GM18909 (cell line): ENCODE measurements around the gene PCCA.
A peak's percentile ranks its signal among the peaks of the same experiment; 100 is the strongest.
"Not testable (repeated sequence)": the region's sequence is repeated elsewhere in the genome, so short reads cannot be mapped to it uniquely, and the experiment has no call there.

ENCODE experiments used
- ATAC-seq: cut with Tn5 transposase; IDR thresholded peaks from one replicate; pipeline ENCODE4 v1.9.1; 2021; ENCODE audit warnings: mild to moderate bottlenecking; ENCODE audit not compliant: unreplicated experiment, poor library complexity

PCCA gene

GRCh38 chr13:100230769-100231149 is 141.9 kb downstream of the PCCA start:
- ATAC-seq, result no peak

GRCh38 chr13:100231176-100231575 is 142.3 kb downstream of the PCCA start:
- ATAC-seq, result no peak

GRCh38 chr13:100234006-100234405 is 145.1 kb downstream of the PCCA start:
- ATAC-seq, result no peak

- ATAC-seq, result peak; percentile 40
These were observed 145.7 kb downstream of the PCCA start for GRCh38 chr13:100234524-100235136.

- peak; percentile 55 for ATAC-seq
These were observed 146.5 kb downstream of the PCCA start for GRCh38 chr13:100235311-100235901.

- no peak for ATAC-seq
These were observed 151.4 kb downstream of the PCCA start for GRCh38 chr13:100240109-100240779.

GRCh38 chr13:100244431-100244830 is 155.5 kb downstream of the PCCA start:
- no peak for ATAC-seq

GRCh38 chr13:100245104-100245503 is 156.2 kb downstream of the PCCA start:
- no peak for ATAC-seq

GRCh38 chr13:100247937-100248336 is 159.0 kb downstream of the PCCA start:
- ATAC-seq, result no peak

- ATAC-seq, result no peak
These were observed 165.1 kb downstream of the PCCA start for GRCh38 chr13:100254002-100254401.

- no peak for ATAC-seq
These were observed 173.5 kb downstream of the PCCA start for GRCh38 chr13:100262404-100262803.

GRCh38 chr13:100266026-100266425 is 177.1 kb downstream of the PCCA start:
- ATAC-seq, result no peak

GRCh38 chr13:100269837-100270236 is 180.9 kb downstream of the PCCA start:
- no peak for ATAC-seq

GRCh38 chr13:100273138-100273537 is 184.2 kb downstream of the PCCA start:
- ATAC-seq, result no peak

- no peak for ATAC-seq
These were observed 184.7 kb downstream of the PCCA start for GRCh38 chr13:100273552-100273951.

- ATAC-seq, result no peak
These were observed 186.1 kb downstream of the PCCA start for GRCh38 chr13:100274942-100275506.

- no peak for ATAC-seq
These were observed 186.9 kb downstream of the PCCA start for GRCh38 chr13:100275746-100276145.

- ATAC-seq, result no peak
These were observed 191.8 kb downstream of the PCCA start for GRCh38 chr13:100280681-100281080.

- not testable (repeated sequence) for ATAC-seq
These were observed 193.4 kb downstream of the PCCA start for GRCh38 chr13:100282306-100282705.

GRCh38 chr13:100290165-100290801 is 201.4 kb downstream of the PCCA start:
- ATAC-seq, result no peak

GRCh38 chr13:100291624-100292023 is 202.7 kb downstream of the PCCA start:
- no peak for ATAC-seq
